ENCODE measurements around the gene TP73. TPM values are rescaled to one million over a fixed set of nuclear protein-coding genes. Genes with fewer than 3 reads are reported as not detected.
"Not testable (repeated sequence)": the region's sequence is repeated elsewhere in the genome, so short reads cannot be mapped to it uniquely, and the experiment has no call there.

Gene TP73
- total RNA-seq, 6 experiments from 2014 or later, result 0.05 to 2.3 (median 0.32) TPM

GRCh38 chr1:3746830-3747521 is 94.7 kb downstream of the TP73 start:
- DNase-seq (peak; percentile 92 to 94 (median 93)), ATAC-seq (peak; percentile 99)
- H3K36me3 ChIP-seq, result peaks cover 0 to 7% (median 3%) of the 10 kb centered on the region in 4 donors
- TF ChIP-seq CTCF (IDR thresholded peaks at IDR 0.05) (no peak), POLR2A (IDR thresholded peaks at IDR 0.05) (no peak)
- no CpG with 5 or more reads among the region's 73 CpGs for WGBS (ENCODE audit: insufficient coverage, low coverage, low lambda C conversion rate, missing lambda C conversion rate)
- H3K9me3 ChIP-seq, result no peaks in the 10 kb centered on the region
- no peaks in the 10 kb centered on the region for H3K27me3 ChIP-seq
- peak overlapping the region; percentile 82 to 94 (median 90) for H3K4me3 ChIP-seq
- intact Hi-C loops (cut with DNase I), result no loop called here
- peaks cover 0 to 17% (median 0%) of the 10 kb centered on the region in 4 donors for H3K4me1 ChIP-seq
- no peak overlapping the region for H3K27ac ChIP-seq

GRCh38 chr1:3747522-3747848 is 95.2 kb downstream of the TP73 start:
- Histone ChIP-seq H3K27me3 (no peaks in the 10 kb centered on the region), H3K9me3 (no peaks in the 10 kb centered on the region), H3K27ac (no peak overlapping the region), H3K4me3 (peak overlapping the region; percentile 82 to 94 (median 90)), H3K36me3 (peaks cover 0 to 3% (median 1%) of the 10 kb centered on the region in 4 donors), H3K4me1 (peaks cover 0 to 17% (median 0%) of the 10 kb centered on the region in 4 donors)
- TF ChIP-seq POLR2A (IDR thresholded peaks at IDR 0.05) (no peak), CTCF (IDR thresholded peaks at IDR 0.05) (no peak)
- DNase-seq, result no peak
- intact Hi-C loops (cut with DNase I), result no loop called here
- no peak for ATAC-seq
- 30% methylated on average over 5 of the region's 6 CpGs for WGBS (ENCODE audit: insufficient coverage, low coverage, low lambda C conversion rate, missing lambda C conversion rate)

GRCh38 chr1:3747903-3748302 is 95.6 kb downstream of the TP73 start:
- WGBS (ENCODE audit: insufficient coverage, low coverage, low lambda C conversion rate, missing lambda C conversion rate), result 71% methylated on average over 8 of the region's 13 CpGs
- ATAC-seq, result no peak
- no peak for DNase-seq
- TF ChIP-seq CTCF (IDR thresholded peaks at IDR 0.05) (no peak), POLR2A (IDR thresholded peaks at IDR 0.05) (no peak)
- no peaks in the 10 kb centered on the region for H3K27me3 ChIP-seq
- intact Hi-C loops (cut with DNase I), result no loop called here
- no peaks in the 10 kb centered on the region for H3K9me3 ChIP-seq
- H3K27ac ChIP-seq, result no peak overlapping the region
- H3K36me3 ChIP-seq, result no peaks in the 10 kb centered on the region
- H3K4me1 ChIP-seq, result peaks cover 0 to 17% (median 0%) of the 10 kb centered on the region in 4 donors
- peak overlapping the region in 1 of 3 donors; percentile 90 for H3K4me3 ChIP-seq

GRCh38 chr1:3748316-3748900 is 96.1 kb downstream of the TP73 start:
- H3K9me3 ChIP-seq; H3K36me3 ChIP-seq; DNase-seq; H3K27ac ChIP-seq; ATAC-seq; H3K4me3 ChIP-seq; intact Hi-C loops (cut with DNase I); H3K27me3 ChIP-seq: not testable (repeated sequence)
- 82% methylated on average over 14 of the region's 15 CpGs for WGBS (ENCODE audit: insufficient coverage, low coverage, low lambda C conversion rate, missing lambda C conversion rate)
- H3K4me1 ChIP-seq, result peaks cover 0 to 17% (median 0%) of the 10 kb centered on the region in 4 donors

- H3K27ac ChIP-seq, result no peak overlapping the region
- H3K4me1 ChIP-seq, result peaks cover 0 to 17% (median 0%) of the 10 kb centered on the region in 4 donors
- H3K36me3 ChIP-seq, result no peaks in the 10 kb centered on the region
- WGBS (ENCODE audit: insufficient coverage, low coverage, low lambda C conversion rate, missing lambda C conversion rate), result 53% methylated on average over 5 of the region's 5 CpGs
- TF ChIP-seq POLR2A (IDR thresholded peaks at IDR 0.05) (no peak), CTCF (IDR thresholded peaks at IDR 0.05) (no peak)
- no peaks in the 10 kb centered on the region for H3K27me3 ChIP-seq
- H3K9me3 ChIP-seq, result no peaks in the 10 kb centered on the region
- DNase-seq (no peak), ATAC-seq (no peak)
- H3K4me3 ChIP-seq, result no peak overlapping the region
- intact Hi-C loops (cut with DNase I), result no loop called here
Measured at GRCh38 chr1:3749512-3749911, 97.2 kb downstream of the TP73 start.

All from right lobe of liver (tissue), 6 donors.